Measurements from ENCODE around the gene ZFTA.

DNA sequence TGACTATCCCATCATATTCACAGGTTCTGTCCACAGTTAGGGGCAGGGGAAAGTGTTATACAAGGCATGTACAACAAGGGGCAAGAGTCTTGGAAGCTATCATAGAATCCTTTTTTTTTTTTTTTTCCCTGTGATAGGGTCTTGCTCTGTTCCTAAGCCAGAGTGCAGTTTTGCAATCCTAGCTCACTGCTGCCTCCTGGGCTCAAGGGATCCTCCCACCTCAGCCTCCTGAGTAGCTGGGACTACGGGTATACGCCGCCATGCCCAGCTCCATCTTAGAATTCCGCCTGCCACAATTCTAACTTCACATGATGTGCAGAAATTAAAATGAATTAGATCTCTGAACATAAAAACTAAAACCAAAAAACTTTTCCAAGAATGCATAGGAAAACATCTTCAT lies 31.7 kb downstream of the ZFTA start:
- TF ChIP-seq, protein P1, sequence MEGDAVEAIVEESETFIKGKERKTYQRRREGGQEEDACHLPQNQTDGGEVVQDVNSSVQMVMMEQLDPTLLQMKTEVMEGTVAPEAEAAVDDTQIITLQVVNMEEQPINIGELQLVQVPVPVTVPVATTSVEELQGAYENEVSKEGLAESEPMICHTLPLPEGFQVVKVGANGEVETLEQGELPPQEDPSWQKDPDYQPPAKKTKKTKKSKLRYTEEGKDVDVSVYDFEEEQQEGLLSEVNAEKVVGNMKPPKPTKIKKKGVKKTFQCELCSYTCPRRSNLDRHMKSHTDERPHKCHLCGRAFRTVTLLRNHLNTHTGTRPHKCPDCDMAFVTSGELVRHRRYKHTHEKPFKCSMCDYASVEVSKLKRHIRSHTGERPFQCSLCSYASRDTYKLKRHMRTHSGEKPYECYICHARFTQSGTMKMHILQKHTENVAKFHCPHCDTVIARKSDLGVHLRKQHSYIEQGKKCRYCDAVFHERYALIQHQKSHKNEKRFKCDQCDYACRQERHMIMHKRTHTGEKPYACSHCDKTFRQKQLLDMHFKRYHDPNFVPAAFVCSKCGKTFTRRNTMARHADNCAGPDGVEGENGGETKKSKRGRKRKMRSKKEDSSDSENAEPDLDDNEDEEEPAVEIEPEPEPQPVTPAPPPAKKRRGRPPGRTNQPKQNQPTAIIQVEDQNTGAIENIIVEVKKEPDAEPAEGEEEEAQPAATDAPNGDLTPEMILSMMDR (IDR thresholded peaks at IDR 0.05), result no peak
- no peak for TF ChIP-seq EP300 (IDR thresholded peaks at IDR 0.05)
